HCT116 (cell line): ENCODE results near the gene TMEM81. TPM values are rescaled to one million over a fixed set of nuclear protein-coding genes. Genes with fewer than 3 reads are reported as not detected.

ENCODE experiments used
- ATAC-seq: fragments of 200-7000 bp; cut with Tn5 transposase; 2 replicates; pipeline ENCODE4 v1.9.1; 2020; ENCODE audit warnings: mild to moderate bottlenecking, moderate library complexity
- BruUV-seq: library from RNA; stranded (reverse); fragments of 400-500 nt; replicated peaks from 2 replicates; lab custom pipeline; 2021; lab: Mats Ljungman, UMichigan
- CTCF ChIA-PET: fragments of 300-600 bp; sonication (Branson Sonifier 250); formaldehyde crosslinking; loops from one replicate; lab custom pipeline; 2021; ENCODE audit warnings: antibody characterized with exemption; lab: Charles Lee
- POLR2A ChIA-PET: fragments of 300-600, 350-600 bp; sonication (Branson Sonifier 250); formaldehyde crosslinking; loops from one replicate; lab custom pipeline; 2021; ENCODE audit warnings: antibody characterized with exemption; lab: Charles Lee
- RAD21 ChIA-PET, 2 experiments: fragments of 300-600 bp; sonication (Branson Sonifier 250); formaldehyde crosslinking; loops; one replicate each; lab custom pipeline; 2023; ENCODE audit warnings: low total read pairs in 2 of 2; ENCODE audit not compliant: uncharacterized antibody in 2 of 2, unreplicated experiment in 2 of 2, low non-redundant PET in 1 of 2; lab: Charles Lee
- DNase-seq: peaks from one replicate; pipeline ENCODE4 v3.0.0-alpha.2; 2010; ENCODE audit warnings: low read depth, low spot score
- H2AFZ ChIP-seq: fragments of 200-600 bp; shearing (Covaris generic), sonication (generic); 2 replicates; pipeline ENCODE4 v1.6.1; 2017; ENCODE audit warnings: low read depth, mixed run types, mixed read lengths, antibody characterized with exemption, low read length; ENCODE audit not compliant: poor library complexity, severe bottlenecking
- H3K27ac ChIP-seq: 2 replicates; pipeline ENCODE4 v1.5.1; 2012; ENCODE audit warnings: low read depth, low read length
- H3K27me3 ChIP-seq: fragments of 200-600 bp; sonication (generic); 2 replicates; pipeline ENCODE4 v1.6.1; 2016; ENCODE audit warnings: mixed run types, low read length, mixed read lengths; ENCODE audit not compliant: insufficient read depth
- H3K36me3 ChIP-seq, 2 experiments: fragments of 200-500 bp in 1 of 2; fragments of 200-600 bp in 1 of 2; sonication (Bioruptor generic) in 1 of 2; sonication (generic) in 1 of 2; 2 replicates each; pipeline versions ENCODE4 v1.5.1 to v1.6.1; 2014 to 2016; ENCODE audit warnings: low read length in 2 of 2, inconsistent platforms in 1 of 2, mixed read lengths in 1 of 2, mixed run types in 1 of 2; ENCODE audit not compliant: insufficient read depth in 2 of 2, control insufficient read depth in 1 of 2
- H3K4me1 ChIP-seq, 2 experiments: fragments of 200-600 bp in 1 of 2; sonication (generic) in 1 of 2; 2 replicates each; pipeline versions ENCODE4 v1.5.1 to v1.6.1; 2012 to 2017; ENCODE audit warnings: low read length in 2 of 2, inconsistent platforms in 1 of 2, mild to moderate bottlenecking in 1 of 2, mixed read lengths in 1 of 2, mixed run types in 1 of 2, moderate library complexity in 1 of 2; ENCODE audit not compliant: insufficient read depth in 2 of 2, control insufficient read depth in 1 of 2
- H3K4me2 ChIP-seq: fragments of 200-600 bp; sonication (generic); 2 replicates; pipeline ENCODE4 v1.6.1; 2017; ENCODE audit warnings: mixed run types, low read length, mixed read lengths
- H3K4me3 ChIP-seq, 2 experiments: fragments of 200-600 bp in 1 of 2; sonication (generic) in 1 of 2; replicated peaks in 1 of 2; 2 replicates each; pipeline ENCODE4 v1.5.1; 2011 to 2016; ENCODE audit warnings: low read length in 2 of 2, control low read depth in 1 of 2, low read depth in 1 of 2, mild to moderate bottlenecking in 1 of 2, mixed read lengths in 1 of 2, mixed run types in 1 of 2
- H3K79me2 ChIP-seq: fragments of 200-600 bp; sonication (generic); 2 replicates; pipeline ENCODE4 v1.6.1; 2017; ENCODE audit warnings: mild to moderate bottlenecking, mixed run types, low read length, moderate library complexity, mixed read lengths; ENCODE audit not compliant: insufficient read depth
- H3K9ac ChIP-seq: fragments of 200-600 bp; sonication (generic); 2 replicates; pipeline ENCODE4 v1.6.1; 2016; ENCODE audit warnings: low read length, mixed read lengths
- H3K9me2 ChIP-seq: fragments of 200-600 bp; sonication (generic), shearing (Covaris generic); 2 replicates; pipeline ENCODE4 v1.6.1; 2017; ENCODE audit warnings: mixed run types, mild to moderate bottlenecking, moderate library complexity; ENCODE audit not compliant: insufficient read depth
- H3K9me3 ChIP-seq, 2 experiments: fragments of 200-500 bp in 1 of 2; fragments of 200-600 bp in 1 of 2; sonication (Bioruptor generic) in 1 of 2; sonication (generic) in 1 of 2; 2 replicates each; pipeline ENCODE4 v1.6.1; 2014 to 2017; ENCODE audit warnings: low read length in 2 of 2, mixed read lengths in 2 of 2, inconsistent platforms in 1 of 2, low read depth in 1 of 2, mild to moderate bottlenecking in 1 of 2, mixed run types in 1 of 2, moderate library complexity in 1 of 2; ENCODE audit not compliant: control insufficient read depth in 1 of 2, insufficient read depth in 1 of 2
- H4K20me1 ChIP-seq: fragments of 200-600 bp; sonication (generic), shearing (Covaris generic); 2 replicates; pipeline ENCODE4 v1.6.1; 2017; ENCODE audit warnings: mixed run types, mild to moderate bottlenecking, moderate library complexity; ENCODE audit not compliant: insufficient read depth
- ATF3 ChIP-seq: IDR thresholded peaks from 2 replicates; pipeline ENCODE4 v1.6.1; 2012
- EGR1 ChIP-seq: IDR thresholded peaks from 2 replicates; pipeline ENCODE4 v1.6.1; 2012; ENCODE audit warnings: low read depth
- FOSL1 ChIP-seq: IDR thresholded peaks from 2 replicates; pipeline ENCODE4 v1.6.1; 2012; ENCODE audit warnings: low read depth
- POLR2A ChIP-seq: IDR thresholded peaks from 2 replicates; pipeline ENCODE4 v1.7.0; 2011; ENCODE audit warnings: borderline replicate concordance; ENCODE audit not compliant: insufficient read depth, insufficient read length; ENCODE audit errors: extremely low read depth
- POLR2AphosphoS5 ChIP-seq: IDR thresholded peaks from 2 replicates; pipeline ENCODE4 v1.6.1; 2011; ENCODE audit warnings: mild to moderate bottlenecking, low read depth, low read length, moderate library complexity
- TCF7L2 ChIP-seq: IDR thresholded peaks from 2 replicates; pipeline ENCODE4 v1.7.0; 2011; ENCODE audit warnings: borderline replicate concordance, inconsistent platforms; ENCODE audit not compliant: insufficient read depth, insufficient read length; ENCODE audit errors: extremely low read depth
- YY1 ChIP-seq: IDR thresholded peaks from 2 replicates; pipeline ENCODE4 v1.6.1; 2011; ENCODE audit warnings: low read length, low read depth, moderate library complexity, mild to moderate bottlenecking; ENCODE audit not compliant: insufficient replicate concordance; ENCODE audit errors: extremely low read depth
- ZBTB33 ChIP-seq: IDR thresholded peaks from 2 replicates; pipeline ENCODE4 v1.6.1; 2011; ENCODE audit warnings: mild to moderate bottlenecking, low read length, moderate library complexity; ENCODE audit not compliant: insufficient replicate concordance; ENCODE audit errors: extremely low read depth
- ZNF274 ChIP-seq: fragments of 200-500 bp; sonication (Bioruptor generic); IDR thresholded peaks from 2 replicates; pipeline ENCODE4 v1.6.1; 2014; ENCODE audit warnings: mild to moderate bottlenecking, low read depth, low read length, inconsistent platforms
- intact Hi-C: fragments of 100-400 bp; cut with micrococcal nuclease; formaldehyde crosslinking; loops from 2 replicates; pipeline ENCODE4 v1.10.0; 2022
- total RNA-seq: library from RNA; stranded (reverse); gene quantifications from one replicate; pipeline ENCODE4 v1.2.1, GENCODE V29; 2021; ENCODE audit not compliant: unreplicated experiment
- TF ChIP-seq, protein P1 (sequence below), 3 experiments: fragments of 200-600 bp in 1 of 3; sonication (generic) in 1 of 3; IDR thresholded peaks in 2 of 3; conservative IDR thresholded peaks in 1 of 3; 2 replicates each; pipeline ENCODE4 v1.5.1; 2012 to 2017; ENCODE audit warnings: low read depth in 2 of 3, low read length in 2 of 3, antibody characterized with exemption in 1 of 3, borderline replicate concordance in 1 of 3, control low read depth in 1 of 3, mild to moderate bottlenecking in 1 of 3, mixed read lengths in 1 of 3, mixed run types in 1 of 3, moderate library complexity in 1 of 3; ENCODE audit not compliant: insufficient read depth in 1 of 3

TMEM81 gene
- total RNA-seq, 1 experiment from 2014 or later: 4.9 TPM

- Histone ChIP-seq H3K79me2 (no peaks in the 10 kb centered on the region), H3K27me3 (no peaks in the 10 kb centered on the region), H4K20me1 (no peaks in the 10 kb centered on the region), H3K36me3 (no peaks in the 10 kb centered on the region), H3K27ac (no peak overlapping the region), H3K9ac (no peak overlapping the region), H3K9me2 (no peaks in the 10 kb centered on the region), H3K4me2 (no peak overlapping the region), H3K9me3 (no peaks in the 10 kb centered on the region), H3K4me3 (no peak overlapping the region), H3K4me1 (no peaks in the 10 kb centered on the region), H2AFZ (no peak overlapping the region)
- ChIA-PET CTCF (interaction anchor here (0.6 to 1.4 kb wide), 2 partner anchors 10 kb away, joined by 3 to 8 read pairs; no protein-coding TSS in a partner anchor), RAD21 (no interaction called here), POLR2A (no interaction called here)
- TF ChIP-seq POLR2A (no peak), FOSL1 (no peak), YY1 (no peak), POLR2AphosphoS5 (no peak), ATF3 (no peak), ZNF274 (no peak), EGR1 (no peak), TCF7L2 (no peak), ZBTB33 (no peak)
- TF ChIP-seq, protein P1, sequence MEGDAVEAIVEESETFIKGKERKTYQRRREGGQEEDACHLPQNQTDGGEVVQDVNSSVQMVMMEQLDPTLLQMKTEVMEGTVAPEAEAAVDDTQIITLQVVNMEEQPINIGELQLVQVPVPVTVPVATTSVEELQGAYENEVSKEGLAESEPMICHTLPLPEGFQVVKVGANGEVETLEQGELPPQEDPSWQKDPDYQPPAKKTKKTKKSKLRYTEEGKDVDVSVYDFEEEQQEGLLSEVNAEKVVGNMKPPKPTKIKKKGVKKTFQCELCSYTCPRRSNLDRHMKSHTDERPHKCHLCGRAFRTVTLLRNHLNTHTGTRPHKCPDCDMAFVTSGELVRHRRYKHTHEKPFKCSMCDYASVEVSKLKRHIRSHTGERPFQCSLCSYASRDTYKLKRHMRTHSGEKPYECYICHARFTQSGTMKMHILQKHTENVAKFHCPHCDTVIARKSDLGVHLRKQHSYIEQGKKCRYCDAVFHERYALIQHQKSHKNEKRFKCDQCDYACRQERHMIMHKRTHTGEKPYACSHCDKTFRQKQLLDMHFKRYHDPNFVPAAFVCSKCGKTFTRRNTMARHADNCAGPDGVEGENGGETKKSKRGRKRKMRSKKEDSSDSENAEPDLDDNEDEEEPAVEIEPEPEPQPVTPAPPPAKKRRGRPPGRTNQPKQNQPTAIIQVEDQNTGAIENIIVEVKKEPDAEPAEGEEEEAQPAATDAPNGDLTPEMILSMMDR (IDR thresholded peaks at IDR 0.05 in 2 of 3, conservative IDR thresholded peaks at IDR 0.05 in 1 of 3; ENCODE audit: borderline replicate concordance in 1 of 3, insufficient read depth in 1 of 3, low read depth in 2 of 3, low read length in 2 of 3): no peak
- DNase-seq: no peak
- BruUV-seq: no TSS peak
- intact Hi-C loops: no loop called here
- ATAC-seq: no peak
Measured at GRCh38 chr1:205071801-205072200, 12.5 kb downstream of the TMEM81 start.
